Measurements from ENCODE around the gene OR11L1. TPM values are rescaled to one million over a fixed set of nuclear protein-coding genes. Genes with fewer than 3 reads are reported as not detected.

Gene OR11L1
- not detected in 2 replicates for total RNA-seq

GRCh38 chr1:247841796-247842195 is at the start of gene OR11L1:
TSS of gene OR11L1 (minus strand) at chr1:247841896. CDS start at chr1:247841896, 0 bp downstream.
- H3K27ac Mint-ChIP-seq = no peak within 1 kb of the TSS
- no peak for DNase-seq (ENCODE audit: low spot score)
- H3K27me3 Mint-ChIP-seq (ENCODE audit: insufficient read depth) = no peaks in the 10 kb centered on the region
- H3K4me1 Mint-ChIP-seq (ENCODE audit: low read depth) = no peaks in the 10 kb centered on the region
- H3K4me3 Mint-ChIP-seq = no peak within 1 kb of the TSS
- H3K36me3 Mint-ChIP-seq (ENCODE audit: low read depth) = no peaks in the 10 kb centered on the region
- intact Hi-C loops (cut with micrococcal nuclease) = no loop called here
- H3K9me3 Mint-ChIP-seq = no peaks in the 10 kb centered on the region

GRCh38 chr1:247884797-247885413 is 43.2 kb upstream of the OR11L1 start:
- Mint-ChIP-seq H3K27me3 (ENCODE audit: insufficient read depth) (no peaks in the 10 kb centered on the region), H3K4me1 (ENCODE audit: low read depth) (no peaks in the 10 kb centered on the region), H3K36me3 (ENCODE audit: low read depth) (no peaks in the 10 kb centered on the region), H3K27ac (no peak overlapping the region), H3K4me3 (no peak overlapping the region), H3K9me3 (no peaks in the 10 kb centered on the region)
- no peak for DNase-seq (ENCODE audit: low spot score)
- intact Hi-C loops (cut with micrococcal nuclease) = no loop called here

- no peaks in the 10 kb centered on the region for H3K27me3 Mint-ChIP-seq (ENCODE audit: insufficient read depth)
- no peak overlapping the region for H3K27ac Mint-ChIP-seq
- H3K9me3 Mint-ChIP-seq = no peaks in the 10 kb centered on the region
- no peaks in the 10 kb centered on the region for H3K36me3 Mint-ChIP-seq (ENCODE audit: low read depth)
- no peak for DNase-seq (ENCODE audit: low spot score)
- intact Hi-C loops (cut with micrococcal nuclease) = no loop called here
- no peak overlapping the region for H3K4me3 Mint-ChIP-seq
- H3K4me1 Mint-ChIP-seq (ENCODE audit: low read depth) = no peaks in the 10 kb centered on the region
Measured at GRCh38 chr1:247883346-247883745, 41.6 kb upstream of the OR11L1 start.

- Mint-ChIP-seq H3K4me3 (no peak overlapping the region), H3K36me3 (ENCODE audit: low read depth) (no peaks in the 10 kb centered on the region), H3K4me1 (ENCODE audit: low read depth) (no peaks in the 10 kb centered on the region), H3K9me3 (peaks cover 4% of the 10 kb centered on the region), H3K27me3 (ENCODE audit: insufficient read depth) (peaks cover 6% of the 10 kb centered on the region), H3K27ac (no peak overlapping the region)
- no peak for DNase-seq (ENCODE audit: low spot score)
- intact Hi-C loops (cut with micrococcal nuclease) = no loop called here
Measured at GRCh38 chr1:247865416-247865815, 23.7 kb upstream of the OR11L1 start.

- H3K27ac Mint-ChIP-seq = no peak overlapping the region
- peaks cover 3% of the 10 kb centered on the region for H3K9me3 Mint-ChIP-seq
- H3K27me3 Mint-ChIP-seq (ENCODE audit: insufficient read depth) = peaks cover 6% of the 10 kb centered on the region
- no peaks in the 10 kb centered on the region for H3K4me1 Mint-ChIP-seq (ENCODE audit: low read depth)
- intact Hi-C loops (cut with micrococcal nuclease) = no loop called here
- H3K4me3 Mint-ChIP-seq = no peak overlapping the region
- no peak for DNase-seq (ENCODE audit: low spot score)
- H3K36me3 Mint-ChIP-seq (ENCODE audit: low read depth) = no peaks in the 10 kb centered on the region
Measured at GRCh38 chr1:247864644-247865043, 22.9 kb upstream of the OR11L1 start.

- Mint-ChIP-seq H3K27me3 (ENCODE audit: insufficient read depth) (peaks cover 13% of the 10 kb centered on the region), H3K9me3 (no peaks in the 10 kb centered on the region), H3K4me3 (no peak overlapping the region), H3K27ac (no peak overlapping the region), H3K36me3 (ENCODE audit: low read depth) (no peaks in the 10 kb centered on the region), H3K4me1 (ENCODE audit: low read depth) (peaks cover 6% of the 10 kb centered on the region)
- intact Hi-C loops (cut with micrococcal nuclease) = no loop called here
- no peak for DNase-seq (ENCODE audit: low spot score)
Measured at GRCh38 chr1:247862756-247863155, 21.1 kb upstream of the OR11L1 start.

GRCh38 chr1:247857985-247858619 is 16.4 kb upstream of the OR11L1 start:
- no peak for DNase-seq (ENCODE audit: low spot score)
- Mint-ChIP-seq H3K27me3 (ENCODE audit: insufficient read depth) (peaks cover 22% of the 10 kb centered on the region), H3K9me3 (no peaks in the 10 kb centered on the region), H3K27ac (no peak overlapping the region), H3K36me3 (ENCODE audit: low read depth) (no peaks in the 10 kb centered on the region), H3K4me1 (ENCODE audit: low read depth) (peaks cover 7% of the 10 kb centered on the region), H3K4me3 (peak overlapping the region; percentile 78)
- intact Hi-C loops (cut with micrococcal nuclease) = loop anchor here (5.0 kb wide), 1 partner anchor 176 kb away; no protein-coding TSS in a partner anchor

- H3K4me3 Mint-ChIP-seq = peak within 1 kb of the TSS; percentile 78
- H3K4me1 Mint-ChIP-seq (ENCODE audit: low read depth) = peaks cover 7% of the 10 kb centered on the region
- peak; percentile 3 for DNase-seq (ENCODE audit: low spot score)
- intact Hi-C loops (cut with micrococcal nuclease) = loop anchor here (5.0 kb wide), 1 partner anchor 175 kb away; no protein-coding TSS in a partner anchor
- no peaks in the 10 kb centered on the region for H3K9me3 Mint-ChIP-seq
- no peaks in the 10 kb centered on the region for H3K36me3 Mint-ChIP-seq (ENCODE audit: low read depth)
- peak within 1 kb of the TSS; percentile 55 for H3K27ac Mint-ChIP-seq
- peaks cover 22% of the 10 kb centered on the region for H3K27me3 Mint-ChIP-seq (ENCODE audit: insufficient read depth)
Measured at GRCh38 chr1:247857069-247857984, 15.6 kb upstream of the OR11L1 start, which contains the start of gene TRIM58. TSS of gene TRIM58 (plus strand) at chr1:247857187. CDS start at chr1:247857247, 60 bp downstream.

- Mint-ChIP-seq H3K4me3 (peak overlapping the region; percentile 74), H3K36me3 (ENCODE audit: low read depth) (no peaks in the 10 kb centered on the region), H3K9me3 (no peaks in the 10 kb centered on the region), H3K27ac (no peak overlapping the region), H3K27me3 (ENCODE audit: insufficient read depth) (peaks cover 20% of the 10 kb centered on the region), H3K4me1 (ENCODE audit: low read depth) (peaks cover 7% of the 10 kb centered on the region)
- intact Hi-C loops (cut with micrococcal nuclease) = loop anchor here (5.0 kb wide), 1 partner anchor 174 kb away; no protein-coding TSS in a partner anchor
- DNase-seq (ENCODE audit: low spot score) = no peak
Measured at GRCh38 chr1:247855911-247856310, 14.2 kb upstream of the OR11L1 start.

GRCh38 chr1:247854899-247855545 is 13.3 kb upstream of the OR11L1 start:
- Mint-ChIP-seq H3K27me3 (ENCODE audit: insufficient read depth) (peaks cover 16% of the 10 kb centered on the region), H3K36me3 (ENCODE audit: low read depth) (no peaks in the 10 kb centered on the region), H3K9me3 (no peaks in the 10 kb centered on the region), H3K4me1 (ENCODE audit: low read depth) (peaks cover 7% of the 10 kb centered on the region), H3K27ac (no peak overlapping the region), H3K4me3 (no peak overlapping the region)
- intact Hi-C loops (cut with micrococcal nuclease) = loop anchor here (5.0 kb wide), 1 partner anchor 173 kb away; no protein-coding TSS in a partner anchor
- no peak for DNase-seq (ENCODE audit: low spot score)

GRCh38 chr1:247849616-247850015 is 7.9 kb upstream of the OR11L1 start:
- no peak overlapping the region for H3K27ac Mint-ChIP-seq
- peaks cover 2% of the 10 kb centered on the region for H3K27me3 Mint-ChIP-seq (ENCODE audit: insufficient read depth)
- no peak overlapping the region for H3K4me3 Mint-ChIP-seq
- intact Hi-C loops (cut with micrococcal nuclease) = no loop called here
- H3K4me1 Mint-ChIP-seq (ENCODE audit: low read depth) = no peaks in the 10 kb centered on the region
- DNase-seq (ENCODE audit: low spot score) = no peak
- H3K36me3 Mint-ChIP-seq (ENCODE audit: low read depth) = no peaks in the 10 kb centered on the region
- H3K9me3 Mint-ChIP-seq = no peaks in the 10 kb centered on the region

GRCh38 chr1:247848346-247848745 is 6.7 kb upstream of the OR11L1 start:
- Mint-ChIP-seq H3K4me1 (ENCODE audit: low read depth) (no peaks in the 10 kb centered on the region), H3K9me3 (no peaks in the 10 kb centered on the region), H3K27ac (no peak overlapping the region), H3K4me3 (no peak overlapping the region), H3K27me3 (ENCODE audit: insufficient read depth) (peaks cover 2% of the 10 kb centered on the region), H3K36me3 (ENCODE audit: low read depth) (no peaks in the 10 kb centered on the region)
- DNase-seq (ENCODE audit: low spot score) = no peak
- intact Hi-C loops (cut with micrococcal nuclease) = no loop called here
